Nephron progenitor cell (in vitro differentiated cells): Measurements from ENCODE around the gene CDK11B.

Source experiments
- DNase-seq: peaks from one replicate; pipeline ENCODE4 v3.0.0; 2021
- H3K27ac Mint-ChIP-seq: 2 replicates; pipeline ENCODE4 v1.8.0; 2021; ENCODE audit warnings: mild to moderate bottlenecking, moderate library complexity, mixed read lengths
- H3K27me3 Mint-ChIP-seq: 2 replicates; pipeline ENCODE4 v1.8.0; 2021; ENCODE audit warnings: mild to moderate bottlenecking, low read depth, mixed read lengths; ENCODE audit not compliant: poor library complexity
- H3K36me3 Mint-ChIP-seq: 2 replicates; pipeline ENCODE4 v1.8.0; 2021; ENCODE audit warnings: low read depth, mixed read lengths
- H3K4me1 Mint-ChIP-seq: 2 replicates; pipeline ENCODE4 v1.8.0; 2021; ENCODE audit warnings: mixed read lengths
- H3K4me3 Mint-ChIP-seq: 2 replicates; pipeline ENCODE4 v1.8.0; 2021; ENCODE audit warnings: mild to moderate bottlenecking, moderate library complexity, mixed read lengths
- H3K9me3 Mint-ChIP-seq: 2 replicates; pipeline ENCODE4 v1.8.0; 2021; ENCODE audit warnings: mild to moderate bottlenecking, moderate library complexity, mixed read lengths
- CTCF ChIP-seq: fragments of 200-600 bp; sonication (generic); IDR thresholded peaks from 2 replicates; pipeline ENCODE4 v1.5.0; 2021; ENCODE audit warnings: antibody characterized with exemption

CDK11B gene

GRCh38 chr1:1626207-1627141 is 32.3 kb downstream of the CDK11B start:
- Mint-ChIP-seq H3K27ac (no peak overlapping the region), H3K36me3 (no peaks in the 10 kb centered on the region), H3K4me1 (peaks cover 4% of the 10 kb centered on the region), H3K27me3 (peaks cover 16% of the 10 kb centered on the region), H3K9me3 (no peaks in the 10 kb centered on the region), H3K4me3 (no peak overlapping the region)
- no peak for DNase-seq
- no peak for TF ChIP-seq CTCF

- DNase-seq = no peak
- Mint-ChIP-seq H3K4me1 (peaks cover 4% of the 10 kb centered on the region), H3K27ac (no peak overlapping the region), H3K4me3 (no peak overlapping the region), H3K36me3 (no peaks in the 10 kb centered on the region), H3K27me3 (peaks cover 15% of the 10 kb centered on the region), H3K9me3 (no peaks in the 10 kb centered on the region)
- TF ChIP-seq CTCF = no peak
These were observed 33.0 kb downstream of the CDK11B start for GRCh38 chr1:1625824-1626206.

GRCh38 chr1:1625404-1625775 is 33.4 kb downstream of the CDK11B start:
- Mint-ChIP-seq H3K36me3 (no peaks in the 10 kb centered on the region), H3K4me3 (no peak overlapping the region), H3K9me3 (no peaks in the 10 kb centered on the region), H3K27ac (no peak overlapping the region), H3K27me3 (peaks cover 13% of the 10 kb centered on the region), H3K4me1 (peaks cover 4% of the 10 kb centered on the region)
- no peak for TF ChIP-seq CTCF
- DNase-seq = no peak

- Mint-ChIP-seq H3K27me3 (peaks cover 7% of the 10 kb centered on the region), H3K4me3 (no peak overlapping the region), H3K9me3 (no peaks in the 10 kb centered on the region), H3K4me1 (peaks cover 4% of the 10 kb centered on the region), H3K27ac (no peak overlapping the region), H3K36me3 (no peaks in the 10 kb centered on the region)
- TF ChIP-seq CTCF = no peak
- DNase-seq = no peak
These were observed 34.1 kb downstream of the CDK11B start for GRCh38 chr1:1624443-1625403.

GRCh38 chr1:1623631-1624442 is 35.0 kb downstream of the CDK11B start:
- no peaks in the 10 kb centered on the region for H3K36me3 Mint-ChIP-seq
- no peak overlapping the region for H3K27ac Mint-ChIP-seq
- DNase-seq = no peak
- no peak overlapping the region for H3K4me3 Mint-ChIP-seq
- no peaks in the 10 kb centered on the region for H3K9me3 Mint-ChIP-seq
- TF ChIP-seq CTCF = no peak
- H3K4me1 Mint-ChIP-seq = peaks cover 4% of the 10 kb centered on the region
- peaks cover 3% of the 10 kb centered on the region for H3K27me3 Mint-ChIP-seq
